T-helper 2 cell treated with Interferon-gamma antibody and Interleukin-4, amounts not matched to agents 5 μg/mL and 100 μg/mL, for 36 hours (primary cell): ENCODE results near the gene ZNF143.
A peak's percentile ranks its signal among the peaks of the same experiment; 100 is the strongest.
"Not testable (repeated sequence)": the region's sequence is repeated elsewhere in the genome, so short reads cannot be mapped to it uniquely, and the experiment has no call there.

Experiments
- DNase-seq: peaks from one replicate; pipeline ENCODE4 v3.0.0; 2021; ENCODE audit warnings: low spot score
- H3K27ac Mint-ChIP-seq: one replicate; pipeline ENCODE4 v1.8.0; 2021; ENCODE audit warnings: mild to moderate bottlenecking, mixed read lengths
- H3K27me3 Mint-ChIP-seq: one replicate; pipeline ENCODE4 v1.8.0; 2021; ENCODE audit warnings: low read depth, mixed read lengths
- H3K36me3 Mint-ChIP-seq: one replicate; pipeline ENCODE4 v1.8.0; 2021; ENCODE audit warnings: low read depth, mixed read lengths
- H3K4me1 Mint-ChIP-seq: one replicate; pipeline ENCODE4 v1.8.0; 2021; ENCODE audit warnings: low read depth, mixed read lengths
- H3K4me3 Mint-ChIP-seq: one replicate; pipeline ENCODE4 v1.8.0; 2022; ENCODE audit warnings: mild to moderate bottlenecking, moderate library complexity, mixed read lengths
- H3K9me3 Mint-ChIP-seq: one replicate; pipeline ENCODE4 v1.8.0; 2021; ENCODE audit warnings: mixed read lengths

ZNF143 gene

GRCh38 chr11:9549216-9549615, 88.4 kb downstream of the ZNF143 start:
- H3K36me3 Mint-ChIP-seq, DNase-seq, H3K9me3 Mint-ChIP-seq, H3K4me1 Mint-ChIP-seq, H3K4me3 Mint-ChIP-seq, H3K27me3 Mint-ChIP-seq, H3K27ac Mint-ChIP-seq: not testable (repeated sequence)

- Mint-ChIP-seq H3K27me3 (no peaks in the 10 kb centered on the region), H3K27ac (no peak overlapping the region), H3K4me1 (peaks cover 8% of the 10 kb centered on the region), H3K9me3 (no peaks in the 10 kb centered on the region), H3K36me3 (no peaks in the 10 kb centered on the region), H3K4me3 (no peak overlapping the region)
- no peak for DNase-seq
Measured at GRCh38 chr11:9550191-9550628, 89.4 kb downstream of the ZNF143 start.

GRCh38 chr11:9561279-9561982, 100.6 kb downstream of the ZNF143 start:
- Mint-ChIP-seq H3K27ac (no peak overlapping the region), H3K9me3 (peaks cover 20% of the 10 kb centered on the region), H3K27me3 (no peaks in the 10 kb centered on the region), H3K4me3 (no peak overlapping the region), H3K4me1 (peaks cover 17% of the 10 kb centered on the region), H3K36me3 (peaks cover 11% of the 10 kb centered on the region)
- DNase-seq, result no peak

- Mint-ChIP-seq H3K27ac (no peak overlapping the region), H3K9me3 (peaks cover 20% of the 10 kb centered on the region), H3K4me3 (no peak overlapping the region), H3K4me1 (peaks cover 20% of the 10 kb centered on the region), H3K36me3 (peaks cover 9% of the 10 kb centered on the region), H3K27me3 (no peaks in the 10 kb centered on the region)
- DNase-seq, result no peak
Measured at GRCh38 chr11:9562716-9563115, 101.9 kb downstream of the ZNF143 start.

- Mint-ChIP-seq H3K27ac (no peak overlapping the region), H3K36me3 (peaks cover 9% of the 10 kb centered on the region), H3K9me3 (peaks cover 20% of the 10 kb centered on the region), H3K27me3 (no peaks in the 10 kb centered on the region), H3K4me3 (no peak overlapping the region), H3K4me1 (peaks cover 24% of the 10 kb centered on the region)
- no peak for DNase-seq
Measured at GRCh38 chr11:9563196-9563730, 102.5 kb downstream of the ZNF143 start.

- H3K27me3 Mint-ChIP-seq, result no peaks in the 10 kb centered on the region
Measured at GRCh38 chr11:9565822-9566560, 105.2 kb downstream of the ZNF143 start.

GRCh38 chr11:9566561-9567063, 105.8 kb downstream of the ZNF143 start:
- peak overlapping the region; percentile 81 for H3K27ac Mint-ChIP-seq
- H3K9me3 Mint-ChIP-seq, result peaks cover 6% of the 10 kb centered on the region
- peaks cover 35% of the 10 kb centered on the region for H3K4me1 Mint-ChIP-seq
- H3K27me3 Mint-ChIP-seq, result no peaks in the 10 kb centered on the region
- H3K36me3 Mint-ChIP-seq, result peaks cover 2% of the 10 kb centered on the region
- no peak for DNase-seq
- peak overlapping the region; percentile 74 for H3K4me3 Mint-ChIP-seq

More at GRCh38 chr11:9565822-9566560, 105.2 kb downstream of the ZNF143 start:
- Mint-ChIP-seq H3K27ac (peak overlapping the region; percentile 81), H3K4me3 (peak overlapping the region; percentile 74), H3K4me1 (peaks cover 35% of the 10 kb centered on the region), H3K36me3 (peaks cover 8% of the 10 kb centered on the region), H3K9me3 (peaks cover 12% of the 10 kb centered on the region)
- peak; percentile 80 for DNase-seq

- peaks cover 37% of the 10 kb centered on the region for H3K4me1 Mint-ChIP-seq
- DNase-seq, result no peak
- no peak overlapping the region for H3K4me3 Mint-ChIP-seq
- H3K27ac Mint-ChIP-seq, result no peak overlapping the region
- peaks cover under 1% of the 10 kb centered on the region for H3K36me3 Mint-ChIP-seq
- no peaks in the 10 kb centered on the region for H3K9me3 Mint-ChIP-seq
- H3K27me3 Mint-ChIP-seq, result no peaks in the 10 kb centered on the region
Measured at GRCh38 chr11:9567401-9567800, 106.6 kb downstream of the ZNF143 start.

GRCh38 chr11:9568161-9568853, 107.5 kb downstream of the ZNF143 start:
- Mint-ChIP-seq H3K36me3 (no peaks in the 10 kb centered on the region), H3K9me3 (no peaks in the 10 kb centered on the region), H3K27ac (peak overlapping the region; percentile 69), H3K4me3 (no peak overlapping the region), H3K4me1 (peaks cover 37% of the 10 kb centered on the region), H3K27me3 (no peaks in the 10 kb centered on the region)
- DNase-seq, result no peak

- DNase-seq, result no peak
Measured at GRCh38 chr11:9568854-9569587, 108.2 kb downstream of the ZNF143 start.

GRCh38 chr11:9569588-9570164, 108.9 kb downstream of the ZNF143 start:
- Mint-ChIP-seq H3K27ac (no peak overlapping the region), H3K36me3 (peaks cover 3% of the 10 kb centered on the region), H3K27me3 (no peaks in the 10 kb centered on the region), H3K4me1 (peaks cover 34% of the 10 kb centered on the region), H3K9me3 (no peaks in the 10 kb centered on the region), H3K4me3 (no peak overlapping the region)
- DNase-seq, result no peak

More at GRCh38 chr11:9568854-9569587, 108.2 kb downstream of the ZNF143 start:
- Mint-ChIP-seq H3K36me3 (no peaks in the 10 kb centered on the region), H3K27me3 (no peaks in the 10 kb centered on the region), H3K4me1 (peaks cover 37% of the 10 kb centered on the region), H3K4me3 (no peak overlapping the region), H3K9me3 (no peaks in the 10 kb centered on the region), H3K27ac (peak overlapping the region; percentile 69)

GRCh38 chr11:9570313-9571025, 109.7 kb downstream of the ZNF143 start:
- no peak for DNase-seq
- peaks cover 10% of the 10 kb centered on the region for H3K36me3 Mint-ChIP-seq
- no peaks in the 10 kb centered on the region for H3K27me3 Mint-ChIP-seq
- no peak overlapping the region for H3K4me3 Mint-ChIP-seq
- no peaks in the 10 kb centered on the region for H3K9me3 Mint-ChIP-seq
- peaks cover 34% of the 10 kb centered on the region for H3K4me1 Mint-ChIP-seq
- H3K27ac Mint-ChIP-seq, result no peak overlapping the region
